A549 (cell line): Measurements from ENCODE around the gene RIN2. TPM values are rescaled to one million over a fixed set of nuclear protein-coding genes. Genes with fewer than 3 reads are reported as not detected.
A peak's percentile ranks its signal among the peaks of the same experiment; 100 is the strongest.

Source experiments
- ATAC-seq, 2 experiments: fragments of 200-7000 bp in 1 of 2; fragments of >200 bp in 1 of 2; cut with Nextera tagmentation in 1 of 2; cut with Tn5 transposase in 1 of 2; 3 replicates each; pipeline versions ENCODE4 v1.8.0 to v1.9.1; 2018 to 2020; ENCODE audit warnings: mild to moderate bottlenecking in 1 of 2, moderate library complexity in 1 of 2
- CTCF ChIA-PET: fragments of 300-600 bp; sonication (Branson Sonifier 250); formaldehyde crosslinking; extraction: SDS; loops from one replicate; lab custom pipeline; 2021; ENCODE audit warnings: antibody characterized with exemption, inconsistent platforms; lab: Yijun Ruan, JAX
- POLR2A ChIA-PET: fragments of 350-600 bp; formaldehyde crosslinking; extraction: SDS; loops from one replicate; lab custom pipeline; 2021; ENCODE audit warnings: antibody characterized with exemption, inconsistent platforms; lab: Yijun Ruan, JAX
- DNase-seq, 2 experiments: peaks; one replicate each; pipeline versions ENCODE4 v3.0.0 to v3.0.0-alpha.2; 2011 to 2016; ENCODE audit warnings: low read depth in 1 of 2, low spot score in 1 of 2
- FAIRE-seq: peaks from 2 replicates; lab custom pipeline; 2011; peaks lifted over from hg19 to GRCh38; lab: Jason Lieb, UNC
- H3K27ac ChIP-seq, 2 experiments: fragments of >200 bp; sonication (Bioruptor Twin); formaldehyde crosslinking; 3 replicates each; pipeline ENCODE4 v1.5.1; 2016 to 2017
- H3K4me1 ChIP-seq: fragments of >200 bp; sonication (Bioruptor Twin); formaldehyde crosslinking; 3 replicates; pipeline ENCODE4 v1.6.1; 2016
- H3K4me2 ChIP-seq: fragments of >200 bp; sonication (Bioruptor Twin); formaldehyde crosslinking; 3 replicates; pipeline ENCODE4 v1.6.1; 2016
- H3K4me3 ChIP-seq: fragments of >200 bp; sonication (Bioruptor Twin); formaldehyde crosslinking; 3 replicates; pipeline ENCODE4 v1.5.1; 2016
- H3K9me3 ChIP-seq: fragments of >200 bp; sonication (Bioruptor Twin); formaldehyde crosslinking; 3 replicates; pipeline ENCODE4 v1.6.1; 2016
- ATOH8 ChIP-seq: fragments of 250-450 bp; sonication (Bioruptor Pico); IDR thresholded peaks from 2 replicates; pipeline ENCODE4 v1.5.0; 2020; ENCODE audit warnings: low read depth, mild to moderate bottlenecking, moderate library complexity
- BCL3 ChIP-seq: fragments of >200 bp; sonication (Bioruptor Twin); formaldehyde crosslinking; IDR thresholded peaks from 3 replicates; pipeline ENCODE4 v1.6.1; 2016
- CBX2 ChIP-seq: fragments of 200-600 bp; sonication (generic); IDR thresholded peaks from 2 replicates; pipeline ENCODE4 v1.6.1; 2016; ENCODE audit warnings: low read depth, mild to moderate bottlenecking, borderline replicate concordance
- CEBPB ChIP-seq, 2 experiments: fragments of >200 bp in 1 of 2; sonication (Bioruptor Twin) in 1 of 2; formaldehyde crosslinking in 1 of 2; IDR thresholded peaks; 2 replicates each; pipeline ENCODE4 v1.6.1; 2012 to 2016
- EP300 ChIP-seq, 2 experiments: fragments of >200 bp; sonication (Bioruptor Twin); formaldehyde crosslinking; IDR thresholded peaks; 2 replicates in 1 of 2; 3 replicates in 1 of 2; pipeline ENCODE4 v1.6.1; 2016 to 2017
- ESRRA ChIP-seq: fragments of 150-350 bp; IDR thresholded peaks from 2 replicates; pipeline ENCODE4 v1.6.1; 2014; ENCODE audit warnings: mild to moderate bottlenecking, low read length, borderline replicate concordance
- FOSL2 ChIP-seq, 2 experiments: fragments of 450-650 bp in 1 of 2; fragments of >200 bp in 1 of 2; sonication (Bioruptor Twin) in 1 of 2; formaldehyde crosslinking; IDR thresholded peaks; 2 replicates each; pipeline versions ENCODE4 v1.5.0 to v1.6.1; 2016 to 2020; ENCODE audit warnings: mild to moderate bottlenecking in 1 of 2, moderate library complexity in 1 of 2
- FOXS1 ChIP-seq: fragments of 250-450 bp; sonication (Bioruptor Pico); IDR thresholded peaks from 2 replicates; pipeline ENCODE4 v1.5.0; 2020; ENCODE audit warnings: mild to moderate bottlenecking, moderate library complexity
- GATA3 ChIP-seq: IDR thresholded peaks from 2 replicates; pipeline ENCODE4 v1.6.1; 2012; ENCODE audit warnings: borderline replicate concordance
- HOXB13 ChIP-seq: fragments of 250-450 bp; sonication (Bioruptor Pico); IDR thresholded peaks from 2 replicates; pipeline ENCODE4 v1.5.0; 2020; ENCODE audit warnings: low read depth, mild to moderate bottlenecking, moderate library complexity
- HOXB5 ChIP-seq: fragments of 250-450 bp; sonication (Bioruptor Pico); IDR thresholded peaks from 2 replicates; pipeline ENCODE4 v1.5.0; 2020; ENCODE audit warnings: mild to moderate bottlenecking, moderate library complexity
- JUN ChIP-seq, 2 experiments: fragments of >200 bp; sonication (Bioruptor Twin); formaldehyde crosslinking; IDR thresholded peaks; 2 replicates in 1 of 2; 3 replicates in 1 of 2; pipeline ENCODE4 v1.6.1; 2016 to 2017
- JUNB ChIP-seq: fragments of >200 bp; sonication (Bioruptor Twin); formaldehyde crosslinking; IDR thresholded peaks from 2 replicates; pipeline ENCODE4 v1.6.1; 2016
- MAFK ChIP-seq: fragments of 450-650 bp; IDR thresholded peaks from 2 replicates; pipeline ENCODE4 v1.6.1; 2014; ENCODE audit not compliant: partially characterized antibody
- MAX ChIP-seq: IDR thresholded peaks from 2 replicates; pipeline ENCODE4 v1.6.1; 2012
- PBX3 ChIP-seq: IDR thresholded peaks from 2 replicates; pipeline ENCODE4 v1.6.1; 2012
- POLR2A ChIP-seq: IDR thresholded peaks from 2 replicates; pipeline ENCODE4 v1.6.1; 2012; ENCODE audit warnings: mild to moderate bottlenecking, low read length
- RFX5 ChIP-seq: fragments of 450-650 bp; IDR thresholded peaks from 2 replicates; pipeline ENCODE4 v1.7.1; 2014; ENCODE audit warnings: antibody characterized with exemption, mild to moderate bottlenecking, moderate library complexity
- ZNF302 ChIP-seq: fragments of 250-450 bp; sonication (Bioruptor Pico); IDR thresholded peaks from 2 replicates; pipeline ENCODE4 v1.9.0; 2021; ENCODE audit warnings: inconsistent platforms, mild to moderate bottlenecking, moderate library complexity
- WGBS: methylation state at CpG from one replicate; pipeline ENCODE4 v1.1.6; 2017; ENCODE audit errors: missing lambda C conversion rate; 5-methylcytosine and 5-hydroxymethylcytosine counted together
- polyA plus RNA-seq, 4 experiments: library from polyadenylated mRNA; depleted of rRNA in 3 of 4; stranded (reverse); fragments of >200 nt; fragmentation: RNase III in 1 of 4; extraction: RNeasy Plus Mini Kit Qiagen cat#74134 plus additional on column Dnase treatment in 1 of 4; gene quantifications; 2 replicates in 3 of 4; 3 replicates in 1 of 4; pipeline ENCODE4 v1.2.3, GENCODE V29; 2011 to 2017
- TF ChIP-seq, protein P1 (sequence below): fragments of 450-650 bp; IDR thresholded peaks from 2 replicates; pipeline ENCODE4 v1.6.1; 2014; ENCODE audit warnings: antibody characterized with exemption
- TF ChIP-seq, protein P2 (sequence below): fragments of 200-600 bp; sonication (generic); IDR thresholded peaks from 2 replicates; pipeline ENCODE4 v1.6.1; 2016; ENCODE audit warnings: antibody characterized with exemption, mild to moderate bottlenecking, moderate library complexity
- TF ChIP-seq, protein P3 (sequence below): IDR thresholded peaks from 2 replicates; pipeline ENCODE4 v1.6.1; 2012; ENCODE audit warnings: low read depth, borderline replicate concordance
- TF ChIP-seq, protein P4 (sequence below): fragments of >200 bp; sonication (Bioruptor Twin); formaldehyde crosslinking; IDR thresholded peaks from 2 replicates; pipeline ENCODE4 v1.6.1; 2016

Gene RIN2
- polyA plus RNA-seq, 2 of the 4 experiments (the other 2 are of a cell fraction) = 22.4 to 34.7 TPM

DNA sequence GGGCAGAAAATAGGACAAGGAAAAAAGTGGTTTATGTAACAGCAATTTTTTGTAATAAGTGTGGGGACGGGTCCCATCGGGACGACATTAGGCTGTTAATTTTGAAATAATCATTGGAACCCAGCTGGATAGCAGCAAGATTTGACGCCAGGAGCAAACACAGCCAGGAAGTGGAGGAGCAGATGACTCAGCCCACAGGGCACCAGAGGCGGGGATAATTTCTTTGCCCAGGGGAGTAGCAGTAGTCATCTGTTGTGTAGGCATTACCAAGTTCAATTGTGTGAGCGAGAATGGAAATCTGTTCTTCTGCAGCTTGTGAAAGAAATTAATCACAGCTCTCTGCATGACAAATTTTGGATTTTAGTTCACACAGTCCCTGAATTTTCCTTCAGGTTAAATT lies 22.6 kb upstream of the RIN2 start (continued):
- TF ChIP-seq RFX5 (0 out of 2 replicates have a peak, but pooled peaks have one; percentile 73), PBX3 (0 out of 2 replicates have a peak, but pooled peaks have one; percentile 23), FOXS1 (CRISPR knock-in tag) (no peak), CBX2 (no peak), BCL3 (no peak), HOXB13 (CRISPR knock-in tag) (no peak), ZNF302 (CRISPR knock-in tag) (no peak), FOSL2 (IDR thresholded peaks at IDR 0.05) (peak; percentile 79), FOSL2 (CRISPR knock-in tag; IDR thresholded peaks at IDR 0.05) (peak; percentile 90), JUNB (peak; percentile 63), HOXB5 (CRISPR knock-in tag) (no peak), GATA3 (peak; percentile 25; the same call in 1 of the 2 replicates), ATOH8 (CRISPR knock-in tag) (no peak)
- TF ChIP-seq, protein P1, sequence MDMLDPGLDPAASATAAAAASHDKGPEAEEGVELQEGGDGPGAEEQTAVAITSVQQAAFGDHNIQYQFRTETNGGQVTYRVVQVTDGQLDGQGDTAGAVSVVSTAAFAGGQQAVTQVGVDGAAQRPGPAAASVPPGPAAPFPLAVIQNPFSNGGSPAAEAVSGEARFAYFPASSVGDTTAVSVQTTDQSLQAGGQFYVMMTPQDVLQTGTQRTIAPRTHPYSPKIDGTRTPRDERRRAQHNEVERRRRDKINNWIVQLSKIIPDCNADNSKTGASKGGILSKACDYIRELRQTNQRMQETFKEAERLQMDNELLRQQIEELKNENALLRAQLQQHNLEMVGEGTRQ = no peak
- TF ChIP-seq, protein P2, sequence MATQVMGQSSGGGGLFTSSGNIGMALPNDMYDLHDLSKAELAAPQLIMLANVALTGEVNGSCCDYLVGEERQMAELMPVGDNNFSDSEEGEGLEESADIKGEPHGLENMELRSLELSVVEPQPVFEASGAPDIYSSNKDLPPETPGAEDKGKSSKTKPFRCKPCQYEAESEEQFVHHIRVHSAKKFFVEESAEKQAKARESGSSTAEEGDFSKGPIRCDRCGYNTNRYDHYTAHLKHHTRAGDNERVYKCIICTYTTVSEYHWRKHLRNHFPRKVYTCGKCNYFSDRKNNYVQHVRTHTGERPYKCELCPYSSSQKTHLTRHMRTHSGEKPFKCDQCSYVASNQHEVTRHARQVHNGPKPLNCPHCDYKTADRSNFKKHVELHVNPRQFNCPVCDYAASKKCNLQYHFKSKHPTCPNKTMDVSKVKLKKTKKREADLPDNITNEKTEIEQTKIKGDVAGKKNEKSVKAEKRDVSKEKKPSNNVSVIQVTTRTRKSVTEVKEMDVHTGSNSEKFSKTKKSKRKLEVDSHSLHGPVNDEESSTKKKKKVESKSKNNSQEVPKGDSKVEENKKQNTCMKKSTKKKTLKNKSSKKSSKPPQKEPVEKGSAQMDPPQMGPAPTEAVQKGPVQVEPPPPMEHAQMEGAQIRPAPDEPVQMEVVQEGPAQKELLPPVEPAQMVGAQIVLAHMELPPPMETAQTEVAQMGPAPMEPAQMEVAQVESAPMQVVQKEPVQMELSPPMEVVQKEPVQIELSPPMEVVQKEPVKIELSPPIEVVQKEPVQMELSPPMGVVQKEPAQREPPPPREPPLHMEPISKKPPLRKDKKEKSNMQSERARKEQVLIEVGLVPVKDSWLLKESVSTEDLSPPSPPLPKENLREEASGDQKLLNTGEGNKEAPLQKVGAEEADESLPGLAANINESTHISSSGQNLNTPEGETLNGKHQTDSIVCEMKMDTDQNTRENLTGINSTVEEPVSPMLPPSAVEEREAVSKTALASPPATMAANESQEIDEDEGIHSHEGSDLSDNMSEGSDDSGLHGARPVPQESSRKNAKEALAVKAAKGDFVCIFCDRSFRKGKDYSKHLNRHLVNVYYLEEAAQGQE = 0 out of 2 replicates have a peak, but pooled peaks have one; percentile 33
- TF ChIP-seq, protein P3, sequence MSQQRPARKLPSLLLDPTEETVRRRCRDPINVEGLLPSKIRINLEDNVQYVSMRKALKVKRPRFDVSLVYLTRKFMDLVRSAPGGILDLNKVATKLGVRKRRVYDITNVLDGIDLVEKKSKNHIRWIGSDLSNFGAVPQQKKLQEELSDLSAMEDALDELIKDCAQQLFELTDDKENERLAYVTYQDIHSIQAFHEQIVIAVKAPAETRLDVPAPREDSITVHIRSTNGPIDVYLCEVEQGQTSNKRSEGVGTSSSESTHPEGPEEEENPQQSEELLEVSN = peak; percentile 61; the same call in 1 of the 2 replicates

DNA sequence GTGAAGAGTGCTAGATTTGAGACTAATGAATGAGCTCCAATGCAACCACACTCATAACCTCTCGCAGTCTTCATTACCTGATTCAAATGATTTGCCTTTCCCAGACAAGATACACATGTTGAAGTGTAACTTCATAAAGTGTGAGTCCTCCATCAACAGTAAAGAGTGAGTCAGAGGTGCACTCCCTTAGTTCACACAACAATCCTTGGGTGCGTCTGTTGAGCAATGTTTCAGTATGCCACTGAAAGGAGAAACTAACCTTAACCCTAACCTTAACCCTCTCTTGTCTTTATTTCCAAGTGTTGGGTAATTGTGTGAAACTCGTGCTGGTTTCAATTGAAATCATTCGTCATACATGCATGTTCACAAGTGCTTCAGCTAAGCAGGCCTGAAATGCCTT lies 21.0 kb upstream of the RIN2 start:
- 2% methylated on average over 4 of the region's 4 CpGs for WGBS
- H3K9me3 ChIP-seq = no peaks in the 10 kb centered on the region
- POLR2A ChIA-PET = interaction anchor here (0.6 to 1.7 kb wide), 2 partner anchors 21 to 1166 kb away, joined by 3 to 7 read pairs; partner anchors contain the start of gene RIN2
- H3K4me3 ChIP-seq = no peak overlapping the region
- peak; percentile 64 to 85 for DNase-seq
- TF ChIP-seq, protein P4, sequence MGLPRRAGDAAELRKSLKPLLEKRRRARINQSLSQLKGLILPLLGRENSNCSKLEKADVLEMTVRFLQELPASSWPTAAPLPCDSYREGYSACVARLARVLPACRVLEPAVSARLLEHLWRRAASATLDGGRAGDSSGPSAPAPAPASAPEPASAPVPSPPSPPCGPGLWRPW = peak; percentile 55; the same call in 1 of the 2 replicates
- no peak for TF ChIP-seq CBX2
- TF ChIP-seq MAX = peak; percentile 80
- TF ChIP-seq GATA3 = peak; percentile 64
- peak; percentile 87 for TF ChIP-seq FOSL2 (IDR thresholded peaks at IDR 0.05)
- peak; percentile 91 for TF ChIP-seq FOSL2 (CRISPR knock-in tag; IDR thresholded peaks at IDR 0.05)
- TF ChIP-seq EP300 (IDR thresholded peaks at IDR 0.05) = peak; percentile 60 to 61; a peak in 3 of 5 replicates
- TF ChIP-seq POLR2A = no peak
- peak; percentile 72; the same call in 1 of the 3 replicates for TF ChIP-seq BCL3
- TF ChIP-seq, protein P1 = no peak
- peak; percentile 76; a peak in 4 of 5 replicates for TF ChIP-seq JUN (IDR thresholded peaks at IDR 0.05)
- TF ChIP-seq JUNB = peak; percentile 84
- no peak for TF ChIP-seq MAFK
- peak; percentile 94 to 99 for TF ChIP-seq CEBPB (IDR thresholded peaks at IDR 0.05)
- TF ChIP-seq ESRRA = peak; percentile 16; the same call in 1 of the 2 replicates
- peak; percentile 68 to 77 for ATAC-seq
- peaks cover 39% of the 10 kb centered on the region for H3K4me1 ChIP-seq
- FAIRE-seq = peak; percentile 100
- peak overlapping the region; percentile 72 for H3K4me2 ChIP-seq
- H3K27ac ChIP-seq = peak overlapping the region; percentile 78 to 84
- CTCF ChIA-PET = interaction anchor here (0.9 to 1.3 kb wide), 4 partner anchors 44 to 171 kb away, joined by 3 to 7 read pairs (median 3); no protein-coding TSS in a partner anchor
